CD4-positive, alpha-beta T cell treated with Interleukin-4 for 4 hours (primary cell): Measurements from ENCODE around the gene RPS6KA2.
A peak's percentile ranks its signal among the peaks of the same experiment; 100 is the strongest.

Source experiments
- DNase-seq: peaks from one replicate; pipeline ENCODE4 v3.0.0-alpha.2; 2020

The RPS6KA2 gene

DNA sequence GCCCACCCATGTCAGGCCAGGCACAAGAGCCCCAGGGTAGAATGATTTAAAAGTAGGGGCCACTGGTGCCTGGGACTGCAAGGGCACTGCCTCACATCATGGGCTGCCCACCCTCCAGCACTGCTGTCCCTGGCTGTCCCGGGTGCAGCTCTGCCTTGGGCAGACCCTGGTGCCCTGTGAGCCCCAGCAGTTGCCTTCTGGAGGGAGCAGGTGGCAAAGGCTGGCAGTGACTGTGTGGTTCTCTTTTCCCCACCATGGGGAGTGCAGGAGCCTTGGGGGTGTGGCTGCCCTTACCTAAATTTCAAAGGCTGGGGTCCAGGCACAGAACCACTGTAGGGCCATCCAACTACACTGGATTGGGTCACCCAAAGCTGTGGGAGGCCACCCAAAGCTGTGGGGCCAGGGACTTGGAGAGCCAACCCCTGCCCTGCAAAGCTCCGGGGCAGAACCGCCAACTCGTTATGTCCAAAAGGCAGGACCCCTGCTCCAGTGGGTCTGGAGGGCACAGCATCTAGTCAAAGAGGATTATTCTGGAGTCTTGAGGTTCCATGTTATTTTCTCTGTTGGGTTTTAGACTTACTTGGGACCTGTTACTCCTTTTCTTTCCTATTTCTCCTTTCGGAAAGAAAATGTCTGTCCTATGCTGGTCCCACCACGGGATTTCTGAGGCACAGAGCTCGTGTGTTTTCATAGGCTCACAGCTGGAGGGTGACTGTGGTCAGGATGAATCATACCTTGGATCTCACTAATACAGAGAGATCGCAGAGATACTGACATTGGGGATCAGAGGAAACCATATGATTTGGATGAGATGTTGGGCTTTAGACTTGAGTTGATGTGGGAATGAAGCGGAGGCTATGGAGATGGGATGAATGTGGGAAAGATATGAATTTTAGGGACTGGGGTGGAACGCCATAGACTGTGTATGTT, 105.9 kb downstream of the RPS6KA2 start:
- DNase-seq = no peak

DNA sequence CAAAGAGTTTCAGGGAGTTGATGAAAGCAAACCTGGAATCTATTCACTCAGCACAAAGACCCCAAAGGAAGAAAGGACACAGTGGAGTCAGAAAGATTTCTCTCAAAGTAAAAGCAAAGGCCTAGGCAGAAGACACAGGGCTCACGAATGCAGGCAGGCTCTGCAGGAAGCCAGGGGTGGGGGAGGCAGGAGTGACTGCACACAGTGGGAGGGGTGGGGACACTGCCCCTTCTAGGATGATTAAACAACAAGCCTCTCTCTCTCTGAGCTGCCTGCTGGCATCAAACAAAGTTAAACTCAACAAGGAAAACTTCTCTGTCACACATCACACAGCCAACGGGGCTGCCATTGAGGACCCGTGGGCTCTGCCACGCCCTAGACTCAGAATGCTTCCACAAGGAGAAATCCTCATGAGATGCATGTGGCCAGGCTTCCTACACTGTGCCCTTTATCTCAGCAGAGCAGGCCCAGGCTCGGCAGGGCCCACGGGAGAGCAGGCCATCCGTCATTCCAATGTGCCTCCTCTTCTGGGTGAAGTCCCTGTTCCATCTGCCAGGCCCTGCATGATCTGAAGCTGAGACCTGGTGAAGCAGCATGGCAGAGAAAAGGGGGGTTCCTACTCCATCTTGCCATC, 110.7 kb downstream of the RPS6KA2 start:
- no peak for DNase-seq

DNA sequence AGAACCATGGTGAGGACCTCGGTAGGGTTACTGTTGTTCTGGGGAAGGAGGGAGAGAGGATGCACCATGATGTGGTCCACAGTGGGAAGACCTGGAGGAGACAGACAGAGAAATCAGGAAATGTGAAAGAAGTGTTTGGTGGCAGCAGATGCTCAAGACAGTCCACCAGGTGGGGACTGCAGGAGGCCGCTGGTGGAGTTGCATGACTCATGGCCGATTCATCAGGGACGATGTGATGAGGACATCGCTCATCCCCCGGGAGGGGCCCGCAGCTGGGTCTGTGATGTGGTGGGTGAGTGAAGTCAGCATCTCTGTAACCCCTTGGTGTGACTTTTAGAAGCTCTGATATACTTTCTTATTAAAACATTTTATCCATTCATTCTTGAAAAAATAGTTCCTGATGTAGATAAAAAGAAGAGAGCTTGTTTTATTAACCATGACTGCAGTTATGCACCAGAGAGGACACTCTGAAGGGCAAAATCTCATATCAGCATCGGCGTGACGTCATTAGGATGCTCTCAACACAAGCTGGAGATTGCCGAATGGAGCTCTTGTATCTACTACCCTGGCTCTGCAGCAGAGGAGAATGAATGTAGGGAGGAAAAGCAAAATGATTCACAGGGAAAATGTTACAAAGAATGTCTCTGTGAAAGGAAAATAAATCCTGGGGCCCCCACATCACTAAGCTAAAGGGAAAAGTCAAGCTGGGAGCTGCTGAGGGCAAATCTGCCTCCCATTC, 111.8 kb downstream of the RPS6KA2 start:
- peak; percentile 60 for DNase-seq

DNA sequence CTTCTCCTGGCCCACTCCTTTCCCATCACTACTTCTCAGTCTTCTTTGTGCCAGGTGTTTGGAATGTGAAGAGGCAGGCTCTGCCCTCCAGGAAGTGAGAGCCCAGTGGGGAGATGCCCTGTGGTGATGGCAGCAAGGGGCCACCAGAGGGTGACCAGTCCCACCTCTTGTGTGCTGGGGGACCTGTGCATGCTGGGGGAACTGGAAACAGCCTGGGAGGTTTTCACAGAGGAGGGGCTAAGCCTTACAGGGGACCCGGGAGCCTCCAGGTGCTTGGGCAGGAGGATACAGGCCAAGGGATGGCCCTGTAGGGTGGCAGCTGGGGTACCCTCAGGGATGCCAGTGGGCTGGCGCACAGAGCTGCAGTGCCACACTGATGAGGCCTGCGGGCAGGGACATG, 112.9 kb downstream of the RPS6KA2 start:
- DNase-seq = no peak

DNA sequence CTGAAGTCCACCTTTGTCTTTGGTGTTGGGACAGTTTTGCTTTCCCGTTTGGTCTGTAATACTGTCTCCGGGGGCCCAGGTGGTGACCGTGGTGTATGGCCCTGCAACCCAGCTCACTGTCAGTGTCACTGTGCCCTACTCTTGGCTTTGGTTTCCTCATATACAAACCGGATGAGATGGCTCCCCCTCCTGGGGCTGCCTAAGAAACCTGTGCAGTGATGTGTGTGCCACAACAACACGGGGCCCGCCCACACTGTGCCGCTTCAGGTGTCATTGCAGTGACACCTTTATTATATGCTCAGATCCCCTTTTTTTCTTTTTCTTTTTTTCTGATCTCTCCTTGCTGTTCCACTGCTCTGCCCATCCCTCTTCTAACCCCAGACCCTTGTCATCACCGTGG, 114.5 kb downstream of the RPS6KA2 start:
- DNase-seq = peak; percentile 53

DNA sequence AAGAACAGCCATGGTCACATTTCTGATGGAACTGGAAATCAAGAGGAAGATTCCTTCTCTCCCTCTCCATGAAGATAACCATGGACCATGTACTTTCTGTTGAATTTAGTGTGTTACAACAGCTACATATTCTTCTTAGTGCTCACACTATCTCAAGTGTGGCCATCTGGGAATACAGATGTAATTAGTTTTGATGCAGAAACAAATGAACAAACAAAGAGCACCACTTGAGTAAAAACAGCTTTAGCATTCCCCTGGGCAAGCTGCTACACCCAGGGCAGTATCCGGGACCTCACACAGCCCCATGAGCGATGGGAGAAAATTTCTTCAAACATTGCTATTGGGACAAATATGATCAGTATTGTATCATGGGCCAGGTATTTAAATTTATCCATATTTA, 115.7 kb downstream of the RPS6KA2 start:
- DNase-seq = no peak

DNA sequence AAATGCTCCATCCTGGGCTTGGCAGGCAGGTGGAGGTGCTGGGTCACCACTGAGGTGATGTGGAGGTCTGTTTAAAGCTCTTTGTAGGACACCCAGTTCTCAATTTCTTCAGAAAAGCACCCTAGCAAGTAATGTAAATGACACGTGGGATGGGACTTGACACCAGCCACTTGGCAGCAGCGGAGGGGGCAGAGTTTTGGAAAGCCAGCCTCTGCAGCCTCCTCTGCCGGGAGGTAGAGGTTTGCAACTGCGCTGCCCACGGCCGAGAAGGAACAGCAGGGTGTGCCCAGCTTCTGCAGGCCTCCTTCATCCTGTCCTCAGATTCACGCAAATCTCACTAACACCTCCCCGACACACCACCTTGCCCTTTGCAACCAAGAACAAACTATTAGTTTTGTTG, 117.9 kb downstream of the RPS6KA2 start:
- no peak for DNase-seq

DNA sequence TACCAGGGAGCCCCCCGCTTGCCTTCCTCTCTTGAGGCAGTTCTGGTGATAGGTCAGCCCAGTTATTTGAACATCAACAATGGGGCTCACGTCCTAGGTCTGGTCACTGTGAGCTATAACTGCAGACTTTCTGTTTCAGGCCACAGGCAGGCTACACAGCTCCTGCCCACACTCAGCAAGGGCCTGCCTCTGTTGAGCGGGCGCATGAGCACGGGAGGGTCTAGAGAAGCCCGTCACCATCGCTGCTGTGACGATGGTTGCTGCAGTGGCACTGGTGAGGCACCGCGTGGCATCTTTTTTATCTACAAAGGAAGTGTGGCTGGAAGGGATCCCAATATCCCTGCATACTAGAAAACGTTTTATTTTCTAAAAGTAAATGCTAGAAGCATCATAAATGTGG, 118.3 kb downstream of the RPS6KA2 start:
- DNase-seq = no peak

DNA sequence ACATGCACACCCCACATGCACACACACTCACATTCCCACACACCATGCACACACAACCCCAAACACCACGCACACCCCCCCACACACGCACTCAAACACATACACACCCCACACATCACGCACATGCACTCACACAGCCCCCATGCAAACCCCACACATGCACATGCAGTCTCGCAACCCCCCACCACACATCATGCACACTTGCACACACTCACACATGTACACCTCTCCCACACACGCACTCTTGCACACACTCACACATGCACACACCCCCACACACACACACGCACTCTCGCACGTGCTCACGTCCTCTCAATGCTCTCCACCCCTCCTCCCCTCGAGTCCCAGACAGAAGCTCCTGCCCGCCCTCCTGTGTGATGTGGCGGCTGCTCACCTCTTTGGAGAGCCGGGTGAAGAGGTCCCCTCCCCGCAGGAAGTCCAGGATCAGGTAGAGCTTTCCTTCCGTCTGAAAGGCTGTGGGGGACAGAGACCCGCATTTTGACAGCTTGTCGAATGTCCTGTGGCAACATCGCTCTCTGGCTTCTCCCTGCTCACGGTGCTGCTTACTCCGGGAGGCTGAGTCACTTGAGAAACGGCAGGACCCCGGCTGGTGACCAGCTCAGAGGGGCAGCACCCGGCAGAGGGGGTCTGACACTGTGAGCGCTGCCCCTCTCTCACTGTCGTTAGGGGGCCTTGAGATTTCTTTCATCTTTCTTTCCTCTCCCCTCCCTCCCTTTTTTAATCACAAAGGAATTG, 119.1 kb downstream of the RPS6KA2 start:
- no peak for DNase-seq

DNA sequence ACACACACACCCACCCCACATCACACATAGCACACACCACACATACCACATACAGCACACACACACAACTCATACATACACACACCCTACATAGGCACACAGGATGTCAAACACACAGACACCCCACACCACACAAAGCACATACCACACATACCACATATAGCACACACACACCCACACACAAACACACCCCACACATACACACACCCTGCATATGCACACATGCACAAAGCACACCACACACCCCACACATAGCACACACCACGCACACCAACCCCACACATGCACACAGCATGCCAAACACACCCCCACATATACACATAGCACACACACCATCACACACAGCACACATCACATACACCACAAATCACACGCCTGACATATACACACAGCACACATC, 119.7 kb downstream of the RPS6KA2 start:
- DNase-seq = no peak

DNA sequence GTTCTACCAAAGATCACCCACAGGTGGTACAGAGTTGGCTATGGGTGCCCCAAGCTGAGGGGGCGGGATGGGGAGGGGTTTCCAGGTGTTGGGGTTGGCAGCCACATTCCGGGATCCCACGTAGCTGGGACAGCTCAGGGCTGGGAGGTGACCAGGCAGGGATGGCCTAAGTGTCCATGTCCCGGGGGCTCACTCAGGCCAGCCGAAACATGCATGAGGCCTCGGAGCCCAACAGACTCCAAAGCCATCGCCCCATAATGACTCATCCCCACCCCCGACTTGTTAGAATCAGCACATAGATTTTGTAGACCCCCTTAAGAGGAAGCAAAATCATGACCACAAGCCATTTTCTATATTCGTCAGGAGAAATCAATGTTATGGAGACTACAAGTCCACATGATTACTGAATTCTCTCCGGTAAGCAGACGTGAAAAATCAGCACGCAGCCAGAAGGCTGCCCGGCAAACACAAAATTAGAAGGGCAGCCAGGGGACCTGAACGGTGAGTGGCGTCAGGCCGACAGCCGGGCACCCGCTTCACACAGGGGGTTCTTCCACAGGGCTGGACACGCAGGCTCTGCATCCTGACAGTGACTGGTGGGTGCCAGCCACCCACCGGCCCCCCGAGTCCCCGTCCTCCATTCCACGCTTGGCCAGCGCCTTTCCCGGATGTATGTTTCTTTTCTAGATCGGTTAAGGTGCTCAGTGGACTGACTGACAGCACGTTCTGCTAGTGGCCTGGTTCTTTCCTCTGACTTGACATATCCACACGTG, 121.7 kb downstream of the RPS6KA2 start:
- DNase-seq = no peak

DNA sequence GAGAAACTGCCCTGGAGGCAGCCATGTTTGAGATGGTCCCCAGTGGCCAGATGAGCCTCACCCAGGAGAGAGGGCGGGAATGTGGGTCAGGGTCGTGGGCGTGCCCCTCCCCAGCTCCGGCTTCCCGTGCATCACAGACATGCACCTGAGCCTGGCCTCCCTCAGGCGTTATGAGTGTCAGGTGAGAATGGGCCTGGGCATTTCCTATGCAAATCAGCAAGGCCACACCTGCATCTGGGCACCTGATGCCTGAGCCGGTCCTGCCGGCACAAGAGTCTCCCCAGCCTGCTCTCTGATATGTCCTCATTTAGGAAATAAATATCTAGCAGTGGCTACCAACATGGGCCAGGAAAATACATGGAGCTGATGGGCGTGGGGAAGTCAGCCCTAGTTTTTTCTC, 123.0 kb downstream of the RPS6KA2 start:
- no peak for DNase-seq

DNA sequence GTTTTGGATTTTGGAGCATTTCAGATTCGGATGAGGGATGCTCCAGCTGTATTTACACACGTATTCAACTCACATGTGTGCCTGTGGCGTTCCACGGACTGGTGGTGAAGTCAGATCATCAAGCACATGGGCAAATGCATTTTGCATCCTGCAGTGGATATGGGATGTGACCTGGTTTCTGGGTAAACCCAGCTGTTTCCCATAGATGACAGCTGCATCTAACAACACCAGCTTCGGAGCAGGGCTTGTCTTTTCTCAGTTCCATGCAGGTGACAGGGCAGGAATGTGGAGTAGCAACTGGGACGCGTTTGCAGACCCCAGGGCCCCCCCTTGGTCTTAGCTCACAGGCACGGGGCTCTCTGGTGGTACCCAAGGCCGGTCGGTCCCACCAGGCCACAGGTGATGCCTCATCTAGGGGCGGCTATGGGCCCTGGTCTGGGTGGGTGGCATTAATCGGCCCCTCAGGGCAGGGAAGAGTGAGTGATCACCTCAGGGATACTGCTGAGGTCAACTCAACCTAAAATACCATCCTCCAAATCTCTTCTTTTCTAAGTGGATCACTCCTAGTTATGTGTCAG, 123.8 kb downstream of the RPS6KA2 start:
- no peak for DNase-seq

DNA sequence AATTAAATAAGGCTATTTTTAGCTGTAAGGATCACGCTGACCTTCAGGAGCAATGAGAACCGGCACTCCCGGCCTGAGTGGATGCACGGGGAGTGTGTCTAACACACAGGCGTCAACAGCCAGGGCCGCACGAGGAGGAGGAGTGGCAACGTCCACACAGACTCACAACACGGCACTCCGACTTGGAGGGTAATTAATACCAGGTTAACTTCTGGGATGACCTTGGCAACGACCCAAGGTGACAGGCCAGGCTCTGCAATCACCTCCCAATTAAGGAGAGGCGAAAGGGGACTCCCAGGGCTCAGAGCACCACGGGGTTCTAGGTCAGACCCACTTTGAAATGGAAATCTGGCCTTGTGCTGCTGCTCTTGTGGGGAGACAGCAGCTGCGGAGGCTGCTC, 124.6 kb downstream of the RPS6KA2 start:
- no peak for DNase-seq

DNA sequence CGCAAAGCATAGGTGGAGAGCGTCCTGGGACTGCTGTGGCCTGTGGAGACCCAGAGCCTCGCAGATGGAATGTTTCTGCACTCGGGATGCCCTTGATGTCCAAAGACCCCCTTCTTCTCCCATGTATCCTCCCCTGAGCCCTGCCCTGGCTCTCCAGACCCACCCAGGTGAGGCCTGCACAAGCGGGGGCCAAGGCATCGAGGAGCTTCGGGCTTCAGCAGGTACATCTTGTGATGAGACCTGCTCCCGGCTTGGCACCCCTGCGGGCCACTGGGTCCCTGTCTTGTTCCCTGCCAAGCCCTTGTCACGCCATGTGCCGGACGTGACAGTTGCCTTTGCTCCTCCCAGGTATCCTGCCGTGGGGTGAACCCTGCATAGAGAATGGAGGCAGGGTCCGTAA, 125.8 kb downstream of the RPS6KA2 start:
- no peak for DNase-seq

DNA sequence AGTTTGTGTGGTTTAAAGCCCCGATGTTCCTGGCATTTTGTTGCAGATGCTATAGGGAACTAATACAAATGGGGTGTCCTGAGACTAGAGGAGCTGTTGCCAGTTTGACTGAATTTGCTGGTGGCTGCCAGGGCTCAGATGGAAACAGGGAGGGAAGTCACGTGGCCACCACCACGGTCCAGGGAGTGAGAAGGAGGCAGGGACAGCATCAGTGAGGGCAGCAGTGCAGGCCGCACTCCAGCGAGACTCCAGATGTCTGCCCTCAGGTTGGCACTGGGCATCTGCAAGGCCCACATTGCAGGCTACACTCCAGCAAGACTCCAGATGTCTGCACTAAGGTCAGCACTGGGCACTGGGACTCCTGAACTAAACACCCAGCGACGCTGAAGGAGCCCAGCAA, 126.8 kb downstream of the RPS6KA2 start:
- DNase-seq = no peak

DNA sequence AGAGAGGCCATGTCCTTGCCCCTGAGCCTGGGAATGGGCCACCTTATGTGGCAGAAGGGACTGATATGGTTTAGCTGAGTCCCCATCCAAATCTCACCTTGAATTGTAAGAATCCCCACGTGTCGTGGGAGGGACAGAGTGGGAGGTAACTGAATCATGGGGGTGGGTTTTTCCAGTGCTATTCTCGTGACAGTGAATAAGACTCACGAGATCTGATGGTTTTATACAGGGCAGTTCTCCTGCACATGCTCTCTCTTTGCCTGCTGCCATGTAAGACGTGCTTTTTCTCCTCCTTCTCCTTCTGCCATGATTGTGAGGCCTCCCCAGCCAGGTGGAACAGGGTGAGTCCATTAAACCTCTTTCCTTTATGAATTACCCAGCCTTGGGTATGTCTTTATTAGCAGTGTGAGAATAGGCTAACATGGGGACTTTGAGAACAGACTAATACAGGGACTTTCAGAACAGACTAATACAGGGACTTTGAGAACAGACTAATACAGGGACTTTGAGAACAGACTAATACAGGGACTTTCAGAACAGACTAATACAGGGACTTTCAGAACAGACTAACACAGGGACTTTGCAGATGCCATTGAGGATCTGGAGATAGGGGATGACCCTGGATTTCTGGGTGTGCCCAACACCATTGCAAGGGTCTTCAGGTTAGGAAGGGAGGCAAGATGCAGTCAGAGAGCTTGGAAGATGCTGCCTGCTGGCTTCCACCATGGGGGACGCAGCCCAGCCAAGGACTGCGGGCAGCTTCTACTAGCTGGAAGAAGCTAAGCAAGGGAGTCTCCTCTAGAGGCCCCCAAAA, 127.5 kb downstream of the RPS6KA2 start:
- no peak for DNase-seq

DNA sequence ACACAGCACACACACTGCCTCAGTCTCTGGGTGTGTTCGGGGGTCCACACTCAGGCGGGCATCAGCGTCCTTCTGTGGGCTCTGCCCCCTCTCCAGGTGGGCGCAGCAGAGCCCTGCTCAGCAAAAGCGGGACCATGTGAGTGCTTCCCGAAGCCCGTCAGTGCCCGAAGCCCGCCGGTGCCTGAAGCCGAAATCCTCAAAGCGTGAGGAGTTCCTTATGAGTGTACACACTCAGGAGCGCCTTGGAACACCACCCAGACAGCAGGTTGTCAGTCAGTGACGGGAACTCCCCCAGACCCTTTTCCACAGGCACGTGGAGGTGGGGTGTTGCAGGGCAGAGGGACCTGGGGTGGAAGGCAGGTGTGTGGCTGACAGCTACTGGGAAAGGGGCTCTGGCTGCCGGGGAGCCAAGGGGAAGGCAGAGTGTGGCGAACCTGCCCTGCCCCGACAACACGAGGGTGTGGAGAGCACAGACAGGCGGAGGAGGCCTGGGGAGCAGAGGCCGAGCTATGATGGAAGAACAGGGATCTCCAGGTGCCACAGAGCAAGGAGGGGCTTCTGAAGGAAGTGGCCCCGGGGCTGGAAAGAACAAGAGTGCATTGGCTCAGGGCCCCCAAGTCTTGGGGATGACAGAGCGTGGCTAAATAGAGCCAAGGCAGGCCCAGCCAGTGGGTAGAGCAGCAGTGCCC, 128.2 kb downstream of the RPS6KA2 start:
- no peak for DNase-seq

DNA sequence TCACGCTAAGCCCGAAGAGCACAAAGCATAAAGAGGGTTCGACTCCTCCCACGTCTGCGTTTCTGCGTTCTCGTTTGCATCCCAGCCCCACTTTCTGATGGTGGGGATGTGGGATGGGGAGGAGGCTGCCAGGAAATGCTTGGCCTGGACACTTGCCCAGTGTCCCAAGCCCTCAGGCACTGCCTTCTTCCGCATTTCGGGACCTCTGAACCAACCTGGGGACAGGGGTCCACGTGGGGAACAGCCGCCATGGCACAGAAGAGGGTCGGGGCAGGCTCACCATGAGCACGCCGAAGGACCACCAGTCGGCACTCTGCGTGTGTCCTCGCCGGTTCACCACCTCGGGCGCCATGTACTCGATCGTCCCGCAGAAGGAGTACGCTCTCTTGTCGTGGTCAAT, 128.8 kb downstream of the RPS6KA2 start:
- DNase-seq = no peak
